Left lung (tissue), 10 donors: ENCODE results near the gene CXCL13. TPM values are rescaled to one million over a fixed set of nuclear protein-coding genes. Genes with fewer than 3 reads are reported as not detected.

ENCODE experiments used
- ATAC-seq: fragments of 200-7000 bp; cut with Tn5 transposase; one replicate; pipeline ENCODE4 v1.9.1; 2020; ENCODE audit warnings: moderate library complexity
- DNase-seq, 4 donors: peaks; one replicate each; pipeline ENCODE4 v3.0.0-alpha.2; 2013 to 2020
- H3K27ac ChIP-seq, 2 donors: fragments of 200-600 bp; sonication (generic) in 1 of 2; one replicate each; pipeline versions ENCODE4 v1.5.0 to v1.8.0; 2020 to 2021
- H3K27me3 ChIP-seq, 2 donors: fragments of 200-600 bp; sonication (generic) in 1 of 2; one replicate each; pipeline versions ENCODE4 v1.5.0 to v1.8.0; 2020 to 2021
- H3K36me3 ChIP-seq, 2 donors: fragments of 200-600 bp; sonication (generic) in 1 of 2; one replicate each; pipeline versions ENCODE4 v1.5.0 to v1.8.0; 2020 to 2021
- H3K4me1 ChIP-seq, 2 donors: fragments of 200-600 bp; one replicate each; pipeline ENCODE4 v1.8.0; 2021
- H3K4me3 ChIP-seq, 2 donors: fragments of 200-600 bp; sonication (generic) in 1 of 2; one replicate each; pipeline versions ENCODE4 v1.5.0 to v1.8.0; 2020 to 2021; ENCODE audit warnings: mild to moderate bottlenecking in 1 of 2
- H3K9me3 ChIP-seq, 2 donors: fragments of 200-600 bp; sonication (generic) in 1 of 2; one replicate each; pipeline versions ENCODE4 v1.5.0 to v1.8.0; 2020 to 2021
- intact Hi-C, 2 donors: fragments of 100-400 bp; cut with DNase I; formaldehyde crosslinking; loops; one replicate each; pipeline versions ENCODE4 v1.11.2 to v1.14.2; 2022
- polyA plus RNA-seq, 6 donors: library from polyadenylated mRNA; unstranded; fragments of 120-200 nt; gene quantifications; one replicate each; pipeline ENCODE4 v1.2.1, GENCODE V29; 2013; ENCODE audit not compliant: insufficient read length in 6 of 6
- total RNA-seq, 2 donors: library from RNA; stranded (reverse); fragmentation: NEBNext Ultra II Directional; extraction: Animal tissue kit (Norgen Biotek cat#: 25700); gene quantifications; one replicate each; pipeline ENCODE4 v1.2.1, GENCODE V29; 2021
- TF ChIP-seq, protein P1 (sequence below), 2 donors: fragments of 200-600 bp; sonication (generic) in 1 of 2; IDR thresholded peaks; one replicate each; pipeline versions ENCODE4 v1.5.0 to v1.8.0; 2021; ENCODE audit warnings: antibody characterized with exemption in 2 of 2
- donor health status: DM: no; HTN: yes; CAD: no.
- donor health status: DM: no; HTN: no; CAD: no.

Gene CXCL13
- total and polyA plus RNA-seq, 8 donors: 0.27 to 3.5 (median 0.58) TPM; not detected in 1

GRCh38 chr4:77624213-77624612 is 18.6 kb downstream of the CXCL13 start:
- intact Hi-C loops: no loop called here
- H3K4me1 ChIP-seq: no peaks in the 10 kb centered on the region
- H3K4me3 ChIP-seq: no peak overlapping the region
- H3K27ac ChIP-seq: no peak overlapping the region
- TF ChIP-seq, protein P1, sequence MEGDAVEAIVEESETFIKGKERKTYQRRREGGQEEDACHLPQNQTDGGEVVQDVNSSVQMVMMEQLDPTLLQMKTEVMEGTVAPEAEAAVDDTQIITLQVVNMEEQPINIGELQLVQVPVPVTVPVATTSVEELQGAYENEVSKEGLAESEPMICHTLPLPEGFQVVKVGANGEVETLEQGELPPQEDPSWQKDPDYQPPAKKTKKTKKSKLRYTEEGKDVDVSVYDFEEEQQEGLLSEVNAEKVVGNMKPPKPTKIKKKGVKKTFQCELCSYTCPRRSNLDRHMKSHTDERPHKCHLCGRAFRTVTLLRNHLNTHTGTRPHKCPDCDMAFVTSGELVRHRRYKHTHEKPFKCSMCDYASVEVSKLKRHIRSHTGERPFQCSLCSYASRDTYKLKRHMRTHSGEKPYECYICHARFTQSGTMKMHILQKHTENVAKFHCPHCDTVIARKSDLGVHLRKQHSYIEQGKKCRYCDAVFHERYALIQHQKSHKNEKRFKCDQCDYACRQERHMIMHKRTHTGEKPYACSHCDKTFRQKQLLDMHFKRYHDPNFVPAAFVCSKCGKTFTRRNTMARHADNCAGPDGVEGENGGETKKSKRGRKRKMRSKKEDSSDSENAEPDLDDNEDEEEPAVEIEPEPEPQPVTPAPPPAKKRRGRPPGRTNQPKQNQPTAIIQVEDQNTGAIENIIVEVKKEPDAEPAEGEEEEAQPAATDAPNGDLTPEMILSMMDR (IDR thresholded peaks at IDR 0.05): no peak
- H3K9me3 ChIP-seq: no peaks in the 10 kb centered on the region
- H3K36me3 ChIP-seq: no peaks in the 10 kb centered on the region
- DNase-seq: no peak
- ATAC-seq: no peak
- no peaks in the 10 kb centered on the region for H3K27me3 ChIP-seq

DNA sequence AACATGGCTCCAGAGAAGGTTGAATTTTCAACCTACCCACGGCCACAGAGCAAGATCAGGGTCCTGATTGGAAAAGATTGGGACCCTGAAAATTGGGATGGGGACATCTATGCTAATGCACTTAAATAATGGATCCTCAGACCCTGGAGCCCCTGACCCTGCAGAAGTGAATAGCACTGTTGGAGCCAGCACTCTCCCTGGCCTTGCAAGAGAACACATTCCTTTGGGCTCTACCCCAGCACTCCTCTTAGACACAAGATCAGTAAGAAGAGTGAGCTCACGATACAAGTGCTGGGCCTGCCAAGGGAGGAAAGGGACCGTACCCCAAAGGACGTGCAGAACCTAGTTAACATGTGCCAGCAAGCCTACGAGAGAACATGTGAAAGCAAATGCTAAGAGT is 19.9 kb downstream of the CXCL13 start:
- H3K27ac ChIP-seq: no peak overlapping the region
- H3K36me3 ChIP-seq: no peaks in the 10 kb centered on the region
- H3K27me3 ChIP-seq: no peaks in the 10 kb centered on the region
- H3K4me3 ChIP-seq: no peak overlapping the region
- DNase-seq: no peak
- H3K9me3 ChIP-seq: no peaks in the 10 kb centered on the region
- TF ChIP-seq, protein P1 (IDR thresholded peaks at IDR 0.05): no peak
- intact Hi-C loops: no loop called here
- ATAC-seq: no peak
- no peaks in the 10 kb centered on the region for H3K4me1 ChIP-seq

DNA sequence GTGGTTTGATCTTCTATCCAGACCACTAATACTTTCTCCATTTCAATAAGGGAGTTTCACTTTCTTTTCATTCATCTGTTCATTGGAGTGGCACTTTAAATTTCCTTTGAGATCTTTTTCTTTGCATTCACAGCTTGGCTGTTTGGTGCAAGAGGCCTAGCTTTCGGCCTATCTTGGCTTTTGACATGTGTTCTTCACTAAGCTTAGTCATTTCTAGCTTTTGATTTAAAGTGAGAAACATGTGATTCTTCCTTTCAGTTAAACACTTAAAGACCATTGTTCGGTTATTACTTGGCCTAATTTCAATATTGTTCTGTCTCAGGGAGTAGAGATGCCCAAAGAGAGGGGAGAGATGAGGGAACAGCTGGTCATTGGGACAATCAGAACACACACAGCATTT is 24.3 kb downstream of the CXCL13 start:
- DNase-seq (no peak), ATAC-seq (no peak)
- TF ChIP-seq, protein P1 (IDR thresholded peaks at IDR 0.05): no peak
- Histone ChIP-seq H3K4me3 (no peak overlapping the region), H3K27ac (no peak overlapping the region), H3K9me3 (no peaks in the 10 kb centered on the region), H3K27me3 (no peaks in the 10 kb centered on the region), H3K4me1 (no peaks in the 10 kb centered on the region), H3K36me3 (no peaks in the 10 kb centered on the region)
- intact Hi-C loops: no loop called here

DNA sequence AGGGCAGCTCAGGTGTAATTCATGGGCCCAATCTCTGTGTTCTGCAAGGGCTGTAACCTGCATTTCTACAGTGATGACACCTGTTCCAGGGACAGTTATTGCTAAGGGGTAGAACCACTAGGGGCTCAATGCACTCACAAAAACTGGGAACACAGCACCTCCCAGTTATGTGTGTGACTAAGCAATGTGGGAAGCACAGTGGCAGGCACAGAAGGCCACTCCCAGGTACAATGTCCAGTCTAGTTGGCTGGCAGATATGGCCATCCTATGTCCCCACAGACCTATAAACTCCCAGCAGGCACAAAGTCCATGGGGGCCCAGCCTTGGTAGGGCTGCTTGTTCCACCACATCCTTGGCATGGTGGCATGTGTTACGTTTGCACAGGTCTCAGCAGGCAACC is 25.7 kb downstream of the CXCL13 start:
- H3K4me3 ChIP-seq: no peak overlapping the region
- intact Hi-C loops: no loop called here
- no peaks in the 10 kb centered on the region for H3K9me3 ChIP-seq
- H3K36me3 ChIP-seq: no peaks in the 10 kb centered on the region
- H3K4me1 ChIP-seq: no peaks in the 10 kb centered on the region
- DNase-seq (no peak), ATAC-seq (no peak)
- H3K27ac ChIP-seq: no peak overlapping the region
- TF ChIP-seq, protein P1 (IDR thresholded peaks at IDR 0.05): no peak
- no peaks in the 10 kb centered on the region for H3K27me3 ChIP-seq

DNA sequence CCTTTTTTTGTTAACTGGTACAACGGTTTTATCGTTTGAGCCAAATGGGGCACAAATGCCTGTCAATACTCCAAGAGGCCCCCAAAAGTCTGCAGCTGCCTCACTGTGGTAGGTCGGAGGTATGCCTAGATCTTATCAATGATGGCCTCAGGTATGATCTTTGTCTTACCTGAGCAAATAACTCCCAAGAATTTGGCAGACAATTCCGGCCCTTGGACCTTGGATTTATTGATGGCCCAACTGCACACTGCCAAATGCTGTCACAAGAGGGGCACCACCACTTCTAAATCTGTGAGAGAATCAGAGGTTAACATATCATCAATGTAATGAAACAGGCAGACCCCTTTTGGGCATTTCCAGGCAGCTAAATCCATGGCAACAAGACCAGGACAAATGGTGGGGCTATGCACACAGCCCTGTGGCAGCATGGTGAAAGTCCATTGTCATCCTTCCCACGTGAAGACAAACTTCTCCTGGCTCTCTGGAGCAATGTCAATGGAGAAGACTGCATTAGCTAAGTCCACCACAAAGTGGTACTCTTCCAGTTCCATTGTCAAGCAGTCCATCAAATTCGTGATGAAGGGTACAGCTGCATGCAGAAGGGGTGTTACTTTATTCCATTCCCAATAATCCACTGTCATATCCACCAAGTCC is 28.6 kb downstream of the CXCL13 start:
- intact Hi-C loops: no loop called here

More for the DNA sequence above, 28.6 kb downstream of the CXCL13 start:
- Histone ChIP-seq H3K27me3 (no peaks in the 10 kb centered on the region), H3K27ac (no peak overlapping the region), H3K9me3 (no peaks in the 10 kb centered on the region), H3K36me3 (no peaks in the 10 kb centered on the region), H3K4me3 (no peak overlapping the region), H3K4me1 (no peaks in the 10 kb centered on the region)
- TF ChIP-seq, protein P1 (IDR thresholded peaks at IDR 0.05): no peak
- DNase-seq: no peak
- ATAC-seq: no peak
